PFSK-1 (cell line): ENCODE results near the gene TRIP6.

Source experiments
- POLR2AphosphoS5 ChIP-seq: IDR thresholded peaks from 2 replicates; pipeline ENCODE4 v1.6.1; 2012; ENCODE audit warnings: low read depth, mild to moderate bottlenecking, control low read depth, low read length, moderate library complexity
- TAF1 ChIP-seq: IDR thresholded peaks from 2 replicates; pipeline ENCODE4 v1.6.1; 2012; ENCODE audit warnings: low read length, control low read depth, borderline replicate concordance; ENCODE audit not compliant: insufficient read depth

DNA sequence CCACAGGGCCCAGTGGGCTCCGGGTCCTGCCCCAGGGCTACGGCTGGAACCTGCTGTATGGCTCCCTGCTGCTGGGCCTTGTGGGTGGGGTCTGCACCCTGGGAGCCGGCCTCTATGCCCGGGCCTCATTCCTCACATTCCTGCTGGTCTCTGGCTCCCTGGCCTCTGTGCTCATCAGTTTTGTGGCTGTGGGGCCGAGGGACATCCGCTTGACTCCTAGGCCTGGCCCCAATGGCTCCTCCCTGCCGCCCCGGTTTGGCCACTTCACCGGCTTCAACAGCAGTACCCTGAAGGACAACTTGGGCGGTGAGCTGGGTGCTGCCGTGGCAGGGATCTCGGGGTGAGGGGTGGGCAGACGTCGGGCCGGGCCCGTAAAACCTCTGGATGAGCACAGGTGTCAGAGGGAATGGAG lies 10.3 kb upstream of the TRIP6 start:
- TF ChIP-seq TAF1 (no peak), POLR2AphosphoS5 (no peak)
